ENCODE results near the gene MT3.

DNA sequence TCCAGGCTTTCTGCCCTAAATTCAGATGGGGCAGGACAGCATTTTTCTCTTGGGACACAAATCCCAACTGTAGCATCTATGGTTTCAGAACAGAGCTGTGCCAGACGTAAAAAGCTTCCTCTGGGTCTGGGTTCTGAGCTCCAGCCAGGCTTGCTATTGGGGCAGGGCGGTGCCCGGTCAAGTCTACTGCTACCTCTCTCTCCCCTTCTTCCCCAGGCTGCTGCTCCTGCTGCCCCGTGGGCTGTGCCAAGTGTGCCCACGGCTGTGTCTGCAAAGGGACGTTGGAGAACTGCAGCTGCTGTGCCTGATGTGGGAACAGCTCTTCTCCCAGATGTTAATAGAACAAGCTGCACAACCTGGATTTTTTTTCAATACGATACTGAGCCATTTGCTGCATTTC is 44.2 kb downstream of the MT3 start:
- no peak for TF ChIP-seq IRF2 (CRISPR knock-in tag; IDR thresholded peaks at IDR 0.05; ENCODE audit: borderline replicate concordance, low read depth)
- TF ChIP-seq, protein P1, sequence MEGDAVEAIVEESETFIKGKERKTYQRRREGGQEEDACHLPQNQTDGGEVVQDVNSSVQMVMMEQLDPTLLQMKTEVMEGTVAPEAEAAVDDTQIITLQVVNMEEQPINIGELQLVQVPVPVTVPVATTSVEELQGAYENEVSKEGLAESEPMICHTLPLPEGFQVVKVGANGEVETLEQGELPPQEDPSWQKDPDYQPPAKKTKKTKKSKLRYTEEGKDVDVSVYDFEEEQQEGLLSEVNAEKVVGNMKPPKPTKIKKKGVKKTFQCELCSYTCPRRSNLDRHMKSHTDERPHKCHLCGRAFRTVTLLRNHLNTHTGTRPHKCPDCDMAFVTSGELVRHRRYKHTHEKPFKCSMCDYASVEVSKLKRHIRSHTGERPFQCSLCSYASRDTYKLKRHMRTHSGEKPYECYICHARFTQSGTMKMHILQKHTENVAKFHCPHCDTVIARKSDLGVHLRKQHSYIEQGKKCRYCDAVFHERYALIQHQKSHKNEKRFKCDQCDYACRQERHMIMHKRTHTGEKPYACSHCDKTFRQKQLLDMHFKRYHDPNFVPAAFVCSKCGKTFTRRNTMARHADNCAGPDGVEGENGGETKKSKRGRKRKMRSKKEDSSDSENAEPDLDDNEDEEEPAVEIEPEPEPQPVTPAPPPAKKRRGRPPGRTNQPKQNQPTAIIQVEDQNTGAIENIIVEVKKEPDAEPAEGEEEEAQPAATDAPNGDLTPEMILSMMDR (IDR thresholded peaks at IDR 0.05): no peak
- no peak for TF ChIP-seq NR3C1 (CRISPR knock-in tag; conservative IDR thresholded peaks at IDR 0.05; ENCODE audit: low read depth)
- TF ChIP-seq, protein P2, sequence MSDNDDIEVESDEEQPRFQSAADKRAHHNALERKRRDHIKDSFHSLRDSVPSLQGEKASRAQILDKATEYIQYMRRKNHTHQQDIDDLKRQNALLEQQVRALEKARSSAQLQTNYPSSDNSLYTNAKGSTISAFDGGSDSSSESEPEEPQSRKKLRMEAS (CRISPR knock-in tag; IDR thresholded peaks at IDR 0.05): no peak
- no peak for TF ChIP-seq USF2 (CRISPR knock-in tag; IDR thresholded peaks at IDR 0.05)
- TF ChIP-seq GABPB1 (CRISPR knock-in tag; IDR thresholded peaks at IDR 0.05): no peak
- TF ChIP-seq TEAD1 (CRISPR knock-in tag; IDR thresholded peaks at IDR 0.05): no peak
- TF ChIP-seq FOXP1 (CRISPR knock-in tag; IDR thresholded peaks at IDR 0.05; ENCODE audit: borderline replicate concordance): no peak
- no peak for TF ChIP-seq GRHL2 (CRISPR knock-in tag; IDR thresholded peaks at IDR 0.05; ENCODE audit: insufficient replicate concordance, severe bottlenecking)
- no peak for TF ChIP-seq TP53 (CRISPR knock-in tag; IDR thresholded peaks at IDR 0.05)
- TF ChIP-seq ZNF512 (CRISPR knock-in tag; IDR thresholded peaks at IDR 0.05; ENCODE audit: borderline replicate concordance): no peak
- no peak for TF ChIP-seq ERG (CRISPR knock-in tag; IDR thresholded peaks at IDR 0.05)
- TF ChIP-seq PREB (CRISPR knock-in tag; IDR thresholded peaks at IDR 0.05; ENCODE audit: borderline replicate concordance): no peak
- no peak for TF ChIP-seq ESRRA (CRISPR knock-in tag; IDR thresholded peaks at IDR 0.05; ENCODE audit: borderline replicate concordance)
